Activated CD4-positive, alpha-beta T cell treated with anti-CD3 and anti-CD28 coated beads, Interleukin-2, Interleukin-6, amounts not matched to agents 100 ng/mL and 50 ng/mL, durations not matched to agents 16 hours and 8 hours (primary cell): Measurements from ENCODE around the gene DUSP9.
"Not testable (repeated sequence)": the region's sequence is repeated elsewhere in the genome, so short reads cannot be mapped to it uniquely, and the experiment has no call there.

ENCODE experiments used
- DNase-seq: peaks from one replicate; pipeline ENCODE4 v3.0.0-alpha.2; 2020

Gene DUSP9

GRCh38 chrX:153674219-153674851, 27.3 kb downstream of the DUSP9 start:
- DNase-seq: no peak

- DNase-seq: no peak
These were observed 34.2 kb downstream of the DUSP9 start for GRCh38 chrX:153681175-153681574.

GRCh38 chrX:153683486-153683885, 36.5 kb downstream of the DUSP9 start:
- not testable (repeated sequence) for DNase-seq

GRCh38 chrX:153684467-153685155, 37.6 kb downstream of the DUSP9 start:
- DNase-seq: no peak

- no peak for DNase-seq
These were observed 38.1 kb downstream of the DUSP9 start for GRCh38 chrX:153685156-153685536.

- no peak for DNase-seq
These were observed 39.0 kb downstream of the DUSP9 start for GRCh38 chrX:153685751-153686696.

GRCh38 chrX:153686711-153687110, 39.7 kb downstream of the DUSP9 start:
- DNase-seq: no peak

- peak; percentile 43 for DNase-seq
These were observed 40.4 kb downstream of the DUSP9 start, which contains the start of gene SLC6A8 for GRCh38 chrX:153687121-153688039. Gene SLC6A8 (plus strand): TSS chrX:153687926. CDS start chrX:153688575, 649 bp downstream.

- no peak for DNase-seq
These were observed 41.1 kb downstream of the DUSP9 start for GRCh38 chrX:153688071-153688470.

- DNase-seq: no peak
These were observed 41.5 kb downstream of the DUSP9 start for GRCh38 chrX:153688506-153688905.

- DNase-seq: no peak
These were observed 42.0 kb downstream of the DUSP9 start for GRCh38 chrX:153688911-153689590.

GRCh38 chrX:153689654-153690465, 42.9 kb downstream of the DUSP9 start:
- no peak for DNase-seq

- no peak for DNase-seq
These were observed 43.5 kb downstream of the DUSP9 start for GRCh38 chrX:153690466-153690865.

GRCh38 chrX:153691032-153691827, 44.2 kb downstream of the DUSP9 start:
- DNase-seq: not testable (repeated sequence)

- no peak for DNase-seq
These were observed 45.0 kb downstream of the DUSP9 start for GRCh38 chrX:153692003-153692402.

- DNase-seq: no peak
These were observed 45.7 kb downstream of the DUSP9 start for GRCh38 chrX:153692611-153693156.

- DNase-seq: no peak
These were observed 46.4 kb downstream of the DUSP9 start for GRCh38 chrX:153693216-153694086.

- not testable (repeated sequence) for DNase-seq
These were observed 47.3 kb downstream of the DUSP9 start for GRCh38 chrX:153694256-153694655.
